SK-N-SH treated with all-trans-retinoic acid at 6 μM for 48 hours (cell line): ENCODE measurements around the gene PDK1.

Source experiments
- BACH2 ChIP-seq: fragments of 250-450 bp; sonication (Bioruptor Pico); IDR thresholded peaks from 2 replicates; pipeline ENCODE4 v1.9.0; 2021; ENCODE audit warnings: mild to moderate bottlenecking, borderline replicate concordance
- GLIS3 ChIP-seq: fragments of 250-450 bp; sonication (Bioruptor Pico); IDR thresholded peaks from 2 replicates; pipeline ENCODE4 v1.5.0; 2020; ENCODE audit warnings: mild to moderate bottlenecking, moderate library complexity
- ZC3H10 ChIP-seq: fragments of 250-450 bp; sonication (Bioruptor Pico); IDR thresholded peaks from 2 replicates; pipeline ENCODE4 v1.5.1; 2021; ENCODE audit warnings: mild to moderate bottlenecking, moderate library complexity
- ZFP30 ChIP-seq: fragments of 450-650 bp; formaldehyde crosslinking; IDR thresholded peaks from 2 replicates; pipeline ENCODE4 v1.5.0; 2022; ENCODE audit warnings: mild to moderate bottlenecking, moderate library complexity
- ZNF70 ChIP-seq: fragments of 450-650 bp; formaldehyde crosslinking; IDR thresholded peaks from 2 replicates; pipeline ENCODE4 v1.5.0; 2020; ENCODE audit warnings: mild to moderate bottlenecking, moderate library complexity
- TF ChIP-seq, protein P1 (sequence below): fragments of 250-450 bp; sonication (Bioruptor Pico); IDR thresholded peaks from 2 replicates; pipeline ENCODE4 v1.8.0; 2020; ENCODE audit warnings: mild to moderate bottlenecking, moderate library complexity, borderline replicate concordance
- TF ChIP-seq, protein P2 (sequence below): fragments of 250-450 bp; sonication (Bioruptor Pico); IDR thresholded peaks from 2 replicates; pipeline ENCODE4 v1.5.1; 2020; ENCODE audit warnings: low read depth, mild to moderate bottlenecking, moderate library complexity

DNA sequence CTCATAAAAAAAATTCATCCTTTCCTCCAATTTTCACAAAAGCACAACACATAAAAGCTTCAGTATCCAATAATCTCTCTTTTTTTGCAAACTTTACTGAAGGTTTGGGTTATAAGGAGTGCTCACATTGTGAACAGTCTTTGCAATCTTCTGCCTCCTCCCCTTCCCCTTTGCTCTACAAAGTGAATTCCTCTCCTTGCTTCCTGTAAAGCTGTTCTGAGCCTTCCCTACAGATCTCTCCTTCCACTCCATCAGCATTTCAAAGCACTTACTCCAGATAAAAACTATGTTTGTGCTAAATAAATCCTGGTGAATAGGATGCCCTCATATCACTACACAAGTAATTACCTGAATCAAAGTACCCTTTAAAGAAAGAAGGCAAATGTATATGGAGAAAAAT is 4.6 kb upstream of the PDK1 start:
- no peak for TF ChIP-seq ZC3H10 (CRISPR knock-in tag)
- TF ChIP-seq ZNF70, result no peak
- no peak for TF ChIP-seq ZFP30 (CRISPR knock-in tag)
- no peak for TF ChIP-seq GLIS3 (CRISPR knock-in tag)
- TF ChIP-seq, protein P1, sequence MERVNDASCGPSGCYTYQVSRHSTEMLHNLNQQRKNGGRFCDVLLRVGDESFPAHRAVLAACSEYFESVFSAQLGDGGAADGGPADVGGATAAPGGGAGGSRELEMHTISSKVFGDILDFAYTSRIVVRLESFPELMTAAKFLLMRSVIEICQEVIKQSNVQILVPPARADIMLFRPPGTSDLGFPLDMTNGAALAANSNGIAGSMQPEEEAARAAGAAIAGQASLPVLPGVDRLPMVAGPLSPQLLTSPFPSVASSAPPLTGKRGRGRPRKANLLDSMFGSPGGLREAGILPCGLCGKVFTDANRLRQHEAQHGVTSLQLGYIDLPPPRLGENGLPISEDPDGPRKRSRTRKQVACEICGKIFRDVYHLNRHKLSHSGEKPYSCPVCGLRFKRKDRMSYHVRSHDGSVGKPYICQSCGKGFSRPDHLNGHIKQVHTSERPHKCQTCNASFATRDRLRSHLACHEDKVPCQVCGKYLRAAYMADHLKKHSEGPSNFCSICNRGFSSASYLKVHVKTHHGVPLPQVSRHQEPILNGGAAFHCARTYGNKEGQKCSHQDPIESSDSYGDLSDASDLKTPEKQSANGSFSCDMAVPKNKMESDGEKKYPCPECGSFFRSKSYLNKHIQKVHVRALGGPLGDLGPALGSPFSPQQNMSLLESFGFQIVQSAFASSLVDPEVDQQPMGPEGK (CRISPR knock-in tag), result no peak
- TF ChIP-seq BACH2 (CRISPR knock-in tag), result no peak
- TF ChIP-seq, protein P2, sequence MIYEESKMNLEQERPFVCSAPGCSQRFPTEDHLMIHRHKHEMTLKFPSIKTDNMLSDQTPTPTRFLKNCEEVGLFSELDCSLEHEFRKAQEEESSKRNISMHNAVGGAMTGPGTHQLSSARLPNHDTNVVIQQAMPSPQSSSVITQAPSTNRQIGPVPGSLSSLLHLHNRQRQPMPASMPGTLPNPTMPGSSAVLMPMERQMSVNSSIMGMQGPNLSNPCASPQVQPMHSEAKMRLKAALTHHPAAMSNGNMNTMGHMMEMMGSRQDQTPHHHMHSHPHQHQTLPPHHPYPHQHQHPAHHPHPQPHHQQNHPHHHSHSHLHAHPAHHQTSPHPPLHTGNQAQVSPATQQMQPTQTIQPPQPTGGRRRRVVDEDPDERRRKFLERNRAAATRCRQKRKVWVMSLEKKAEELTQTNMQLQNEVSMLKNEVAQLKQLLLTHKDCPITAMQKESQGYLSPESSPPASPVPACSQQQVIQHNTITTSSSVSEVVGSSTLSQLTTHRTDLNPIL (CRISPR knock-in tag), result no peak
